GM23338 (cell line): ENCODE measurements around the gene DNAJC1. TPM values are rescaled to one million over a fixed set of nuclear protein-coding genes. Genes with fewer than 3 reads are reported as not detected.

Experiments
- ATAC-seq: fragments of 200-7000 bp; cut with Tn5 transposase; 3 replicates; pipeline ENCODE4 v1.9.1; 2020
- DNase-seq: peaks from one replicate; pipeline ENCODE4 v3.0.0-alpha.2; 2015; ENCODE audit warnings: low spot score
- H2AFZ ChIP-seq: fragments of 200-600 bp; sonication (generic); 2 replicates; pipeline ENCODE4 v1.8.0; 2016; ENCODE audit warnings: antibody characterized with exemption, mild to moderate bottlenecking, moderate library complexity
- H3F3A ChIP-seq: fragments of 200-600 bp; sonication (generic); replicated peaks from 2 replicates; pipeline ENCODE4 v1.8.0; 2017; ENCODE audit warnings: antibody characterized with exemption, mixed run types, low read depth
- H3K27ac ChIP-seq: fragments of 200-600 bp; sonication (generic); 2 replicates; pipeline ENCODE4 v1.6.1; 2016; ENCODE audit warnings: low read depth
- H3K27me3 ChIP-seq: fragments of 200-600 bp; sonication (generic); 2 replicates; pipeline ENCODE4 v1.8.0; 2016; ENCODE audit warnings: mild to moderate bottlenecking, mixed run types, moderate library complexity; ENCODE audit not compliant: insufficient read depth
- H3K36me3 ChIP-seq: fragments of 200-600 bp; sonication (generic); 2 replicates; pipeline ENCODE4 v1.8.0; 2016; ENCODE audit warnings: mild to moderate bottlenecking; ENCODE audit not compliant: insufficient read depth
- H3K4me1 ChIP-seq: fragments of 200-600 bp; sonication (generic); 2 replicates; pipeline ENCODE4 v1.8.0; 2016; ENCODE audit warnings: mild to moderate bottlenecking, moderate library complexity; ENCODE audit not compliant: insufficient read depth
- H3K4me2 ChIP-seq: fragments of 200-600 bp; sonication (generic); 2 replicates; pipeline ENCODE4 v1.7.1; 2017; ENCODE audit warnings: mixed run types
- H3K4me3 ChIP-seq: fragments of 200-600 bp; sonication (generic); 2 replicates; pipeline ENCODE4 v1.6.1; 2016; ENCODE audit warnings: mixed run types
- H3K79me2 ChIP-seq: fragments of 200-600 bp; sonication (generic); replicated peaks from 2 replicates; pipeline ENCODE4 v1.8.0; 2017; ENCODE audit warnings: mild to moderate bottlenecking; ENCODE audit not compliant: insufficient read depth
- H3K9me2 ChIP-seq: fragments of 200-600 bp; sonication (generic); 2 replicates; pipeline ENCODE4 v1.8.0; 2017; ENCODE audit not compliant: insufficient read depth
- H4K20me1 ChIP-seq: fragments of 200-600 bp; sonication (generic); replicated peaks from 2 replicates; pipeline ENCODE4 v1.8.0; 2017; ENCODE audit warnings: mild to moderate bottlenecking; ENCODE audit not compliant: insufficient read depth
- H3K27ac Mint-ChIP-seq: 2 replicates; pipeline ENCODE4 v1.8.0; 2020; ENCODE audit warnings: inconsistent platforms, mild to moderate bottlenecking, moderate library complexity, mixed read lengths
- H3K27me3 Mint-ChIP-seq: 3 replicates; pipeline ENCODE4 v1.8.0; 2022; ENCODE audit warnings: low read depth, mild to moderate bottlenecking, moderate library complexity, mixed read lengths, inconsistent platforms; ENCODE audit not compliant: insufficient read depth, poor library complexity
- H3K36me3 Mint-ChIP-seq: 3 replicates; pipeline ENCODE4 v1.8.0; 2021; ENCODE audit warnings: low read depth, mild to moderate bottlenecking, inconsistent platforms, moderate library complexity, mixed read lengths
- H3K4me1 Mint-ChIP-seq: 3 replicates; pipeline ENCODE4 v1.8.0; 2020; ENCODE audit warnings: mild to moderate bottlenecking, inconsistent platforms, mixed read lengths
- H3K4me3 Mint-ChIP-seq: 3 replicates; pipeline ENCODE4 v1.8.0; 2021; ENCODE audit warnings: moderate library complexity, mild to moderate bottlenecking, inconsistent platforms, mixed read lengths
- H3K9me3 Mint-ChIP-seq: 3 replicates; pipeline ENCODE4 v1.8.0; 2020; ENCODE audit warnings: moderate library complexity, mild to moderate bottlenecking, inconsistent platforms, mixed read lengths
- CREB1 ChIP-seq: fragments of 250-450 bp; sonication (Bioruptor Pico); IDR thresholded peaks from 2 replicates; pipeline ENCODE4 v1.5.0; 2020; ENCODE audit warnings: low read depth, mild to moderate bottlenecking, moderate library complexity
- CTCF ChIP-seq, 2 experiments: fragments of 200-600 bp in 1 of 2; sonication (generic) in 1 of 2; conservative IDR thresholded peaks; 2 replicates each; pipeline versions ENCODE4 v1.5.1 to v1.6.1; 2016 to 2017; ENCODE audit warnings: antibody characterized with exemption in 2 of 2, low read depth in 2 of 2, mild to moderate bottlenecking in 2 of 2, moderate library complexity in 1 of 2
- EZH2 ChIP-seq: fragments of 200-600 bp; sonication (generic); IDR thresholded peaks from one replicate; pipeline ENCODE4 v1.8.0; 2017; ENCODE audit warnings: antibody characterized with exemption, mild to moderate bottlenecking, low read depth; ENCODE audit not compliant: unreplicated experiment
- JUNB ChIP-seq: IDR thresholded peaks from one replicate; pipeline ENCODE4 v1.6.1; 2016; ENCODE audit warnings: antibody characterized with exemption; ENCODE audit not compliant: unreplicated experiment
- REST ChIP-seq: IDR thresholded peaks from one replicate; pipeline ENCODE4 v1.6.1; 2018; ENCODE audit warnings: antibody characterized with exemption; ENCODE audit not compliant: unreplicated experiment
- STAT1 ChIP-seq: IDR thresholded peaks from one replicate; pipeline ENCODE4 v1.6.1; 2016; ENCODE audit warnings: antibody characterized with exemption; ENCODE audit not compliant: unreplicated experiment
- ZNF114 ChIP-seq: fragments of 250-450 bp; sonication (Bioruptor Pico); IDR thresholded peaks from 2 replicates; pipeline ENCODE4 v1.5.0; 2020; ENCODE audit warnings: mild to moderate bottlenecking, moderate library complexity
- ZNF331 ChIP-seq: fragments of 250-450 bp; sonication (Bioruptor Pico); IDR thresholded peaks from 2 replicates; pipeline ENCODE4 v1.5.0; 2020; ENCODE audit warnings: low read depth, mild to moderate bottlenecking, moderate library complexity
- polyA plus RNA-seq: library from polyadenylated mRNA; unstranded; fragments of >200 nt; fragmentation: Nextera tagmentation; extraction: Ambion mirVana; gene quantifications from 2 replicates; pipeline ENCODE4 v1.2.1, GENCODE V29; 2016
- total RNA-seq: library from RNA; depleted of rRNA; stranded (reverse); fragments of >200 nt; shearing (Covaris generic); gene quantifications from 2 replicates; pipeline ENCODE4 v1.2.3, GENCODE V29; 2014
- TF ChIP-seq, protein P1 (sequence below): IDR thresholded peaks from 2 replicates; pipeline ENCODE4 v1.6.1; 2016; ENCODE audit warnings: antibody characterized with exemption
- TF ChIP-seq, protein P2 (sequence below): fragments of 250-450 bp; sonication (Bioruptor Pico); IDR thresholded peaks from 2 replicates; pipeline ENCODE4 v1.5.0; 2020; ENCODE audit warnings: mild to moderate bottlenecking, moderate library complexity

The DNAJC1 gene
- total and polyA plus RNA-seq, 2 experiments from 2014 or later = 38.6 to 45.3 TPM

- TF ChIP-seq EZH2 (no peak), CTCF (conservative IDR thresholded peaks at IDR 0.05; ENCODE audit: low read depth in 2 of 2) (no peak)
These were observed 79.0 kb downstream of the DNAJC1 start (continued) for GRCh38 chr10:21924511-21924910.

- Histone ChIP-seq H4K20me1 (no peaks in the 10 kb centered on the region), H2AFZ (no peak overlapping the region), H3K27ac (no peak overlapping the region), H3K9me2 (no peaks in the 10 kb centered on the region), H3K79me2 (no peaks in the 10 kb centered on the region), H3K27me3 (no peaks in the 10 kb centered on the region), H3F3A (no peaks in the 10 kb centered on the region), H3K4me3 (no peak overlapping the region), H3K4me2 (no peak overlapping the region), H3K4me1 (peaks cover 17% of the 10 kb centered on the region), H3K36me3 (no peaks in the 10 kb centered on the region)
- no peak overlapping the region for H3K27ac Mint-ChIP-seq
- H3K4me1 Mint-ChIP-seq = peaks cover 31% of the 10 kb centered on the region
- H3K27me3 Mint-ChIP-seq = no peaks in the 10 kb centered on the region
- no peaks in the 10 kb centered on the region for H3K36me3 Mint-ChIP-seq
- ATAC-seq (no peak), DNase-seq (no peak)
- H3K9me3 Mint-ChIP-seq = no peaks in the 10 kb centered on the region
- H3K4me3 Mint-ChIP-seq = no peak overlapping the region
- TF ChIP-seq REST = no peak
- TF ChIP-seq ZNF331 (CRISPR knock-in tag) = no peak
- TF ChIP-seq JUNB = no peak
- TF ChIP-seq, protein P1, sequence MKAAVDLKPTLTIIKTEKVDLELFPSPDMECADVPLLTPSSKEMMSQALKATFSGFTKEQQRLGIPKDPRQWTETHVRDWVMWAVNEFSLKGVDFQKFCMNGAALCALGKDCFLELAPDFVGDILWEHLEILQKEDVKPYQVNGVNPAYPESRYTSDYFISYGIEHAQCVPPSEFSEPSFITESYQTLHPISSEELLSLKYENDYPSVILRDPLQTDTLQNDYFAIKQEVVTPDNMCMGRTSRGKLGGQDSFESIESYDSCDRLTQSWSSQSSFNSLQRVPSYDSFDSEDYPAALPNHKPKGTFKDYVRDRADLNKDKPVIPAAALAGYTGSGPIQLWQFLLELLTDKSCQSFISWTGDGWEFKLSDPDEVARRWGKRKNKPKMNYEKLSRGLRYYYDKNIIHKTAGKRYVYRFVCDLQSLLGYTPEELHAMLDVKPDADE = no peak
- TF ChIP-seq, protein P2, sequence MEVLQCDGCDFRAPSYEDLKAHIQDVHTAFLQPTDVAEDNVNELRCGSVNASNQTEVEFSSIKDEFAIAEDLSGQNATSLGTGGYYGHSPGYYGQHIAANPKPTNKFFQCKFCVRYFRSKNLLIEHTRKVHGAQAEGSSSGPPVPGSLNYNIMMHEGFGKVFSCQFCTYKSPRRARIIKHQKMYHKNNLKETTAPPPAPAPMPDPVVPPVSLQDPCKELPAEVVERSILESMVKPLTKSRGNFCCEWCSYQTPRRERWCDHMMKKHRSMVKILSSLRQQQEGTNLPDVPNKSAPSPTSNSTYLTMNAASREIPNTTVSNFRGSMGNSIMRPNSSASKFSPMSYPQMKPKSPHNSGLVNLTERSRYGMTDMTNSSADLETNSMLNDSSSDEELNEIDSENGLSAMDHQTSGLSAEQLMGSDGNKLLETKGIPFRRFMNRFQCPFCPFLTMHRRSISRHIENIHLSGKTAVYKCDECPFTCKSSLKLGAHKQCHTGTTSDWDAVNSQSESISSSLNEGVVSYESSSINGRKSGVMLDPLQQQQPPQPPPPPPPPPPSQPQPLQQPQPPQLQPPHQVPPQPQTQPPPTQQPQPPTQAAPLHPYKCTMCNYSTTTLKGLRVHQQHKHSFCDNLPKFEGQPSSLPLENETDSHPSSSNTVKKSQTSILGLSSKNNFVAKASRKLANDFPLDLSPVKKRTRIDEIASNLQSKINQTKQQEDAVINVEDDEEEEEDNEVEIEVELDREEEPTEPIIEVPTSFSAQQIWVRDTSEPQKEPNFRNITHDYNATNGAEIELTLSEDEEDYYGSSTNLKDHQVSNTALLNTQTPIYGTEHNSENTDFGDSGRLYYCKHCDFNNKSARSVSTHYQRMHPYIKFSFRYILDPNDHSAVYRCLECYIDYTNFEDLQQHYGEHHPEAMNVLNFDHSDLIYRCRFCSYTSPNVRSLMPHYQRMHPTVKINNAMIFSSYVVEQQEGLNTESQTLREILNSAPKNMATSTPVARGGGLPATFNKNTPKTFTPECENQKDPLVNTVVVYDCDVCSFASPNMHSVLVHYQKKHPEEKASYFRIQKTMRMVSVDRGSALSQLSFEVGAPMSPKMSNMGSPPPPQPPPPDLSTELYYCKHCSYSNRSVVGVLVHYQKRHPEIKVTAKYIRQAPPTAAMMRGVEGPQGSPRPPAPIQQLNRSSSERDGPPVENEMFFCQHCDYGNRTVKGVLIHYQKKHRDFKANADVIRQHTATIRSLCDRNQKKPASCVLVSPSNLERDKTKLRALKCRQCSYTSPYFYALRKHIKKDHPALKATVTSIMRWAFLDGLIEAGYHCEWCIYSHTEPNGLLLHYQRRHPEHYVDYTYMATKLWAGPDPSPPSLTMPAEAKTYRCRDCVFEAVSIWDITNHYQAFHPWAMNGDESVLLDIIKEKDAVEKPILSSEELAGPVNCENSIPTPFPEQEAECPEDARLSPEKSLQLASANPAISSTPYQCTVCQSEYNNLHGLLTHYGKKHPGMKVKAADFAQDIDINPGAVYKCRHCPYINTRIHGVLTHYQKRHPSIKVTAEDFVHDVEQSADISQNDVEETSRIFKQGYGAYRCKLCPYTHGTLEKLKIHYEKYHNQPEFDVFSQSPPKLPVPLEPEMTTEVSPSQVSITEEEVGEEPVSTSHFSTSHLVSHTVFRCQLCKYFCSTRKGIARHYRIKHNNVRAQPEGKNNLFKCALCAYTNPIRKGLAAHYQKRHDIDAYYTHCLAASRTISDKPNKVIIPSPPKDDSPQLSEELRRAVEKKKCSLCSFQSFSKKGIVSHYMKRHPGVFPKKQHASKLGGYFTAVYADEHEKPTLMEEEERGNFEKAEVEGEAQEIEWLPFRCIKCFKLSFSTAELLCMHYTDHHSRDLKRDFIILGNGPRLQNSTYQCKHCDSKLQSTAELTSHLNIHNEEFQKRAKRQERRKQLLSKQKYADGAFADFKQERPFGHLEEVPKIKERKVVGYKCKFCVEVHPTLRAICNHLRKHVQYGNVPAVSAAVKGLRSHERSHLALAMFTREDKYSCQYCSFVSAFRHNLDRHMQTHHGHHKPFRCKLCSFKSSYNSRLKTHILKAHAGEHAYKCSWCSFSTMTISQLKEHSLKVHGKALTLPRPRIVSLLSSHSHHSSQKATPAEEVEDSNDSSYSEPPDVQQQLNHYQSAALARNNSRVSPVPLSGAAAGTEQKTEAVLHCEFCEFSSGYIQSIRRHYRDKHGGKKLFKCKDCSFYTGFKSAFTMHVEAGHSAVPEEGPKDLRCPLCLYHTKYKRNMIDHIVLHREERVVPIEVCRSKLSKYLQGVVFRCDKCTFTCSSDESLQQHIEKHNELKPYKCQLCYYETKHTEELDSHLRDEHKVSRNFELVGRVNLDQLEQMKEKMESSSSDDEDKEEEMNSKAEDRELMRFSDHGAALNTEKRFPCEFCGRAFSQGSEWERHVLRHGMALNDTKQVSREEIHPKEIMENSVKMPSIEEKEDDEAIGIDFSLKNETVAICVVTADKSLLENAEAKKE = no peak
- no peak for TF ChIP-seq EZH2
- no peak for TF ChIP-seq CREB1
- TF ChIP-seq STAT1 = no peak
- no peak for TF ChIP-seq ZNF114
- TF ChIP-seq CTCF (conservative IDR thresholded peaks at IDR 0.05; ENCODE audit: low read depth in 2 of 2) = no peak
These were observed 82.9 kb downstream of the DNAJC1 start for GRCh38 chr10:21920633-21921032.
